Fibroblast of peridontal ligament (primary cell): ENCODE data around the gene MAN1A1.
"Not testable (repeated sequence)": the region's sequence is repeated elsewhere in the genome, so short reads cannot be mapped to it uniquely, and the experiment has no call there.

ENCODE experiments used
- DNase-seq: peaks from one replicate; pipeline ENCODE4 v3.0.0-alpha.2; 2010; ENCODE audit errors: extremely low read depth

MAN1A1 gene

GRCh38 chr6:119349361-119350201 lies at the start of gene MAN1A1:
Gene MAN1A1, minus strand, starts transcription at chr6:119349761. Its CDS starts 696 bp downstream, at chr6:119349065.
- DNase-seq = peak; percentile 72

- DNase-seq = no peak
These were observed 45.6 kb upstream of the MAN1A1 start for GRCh38 chr6:119395192-119395591.

DNA sequence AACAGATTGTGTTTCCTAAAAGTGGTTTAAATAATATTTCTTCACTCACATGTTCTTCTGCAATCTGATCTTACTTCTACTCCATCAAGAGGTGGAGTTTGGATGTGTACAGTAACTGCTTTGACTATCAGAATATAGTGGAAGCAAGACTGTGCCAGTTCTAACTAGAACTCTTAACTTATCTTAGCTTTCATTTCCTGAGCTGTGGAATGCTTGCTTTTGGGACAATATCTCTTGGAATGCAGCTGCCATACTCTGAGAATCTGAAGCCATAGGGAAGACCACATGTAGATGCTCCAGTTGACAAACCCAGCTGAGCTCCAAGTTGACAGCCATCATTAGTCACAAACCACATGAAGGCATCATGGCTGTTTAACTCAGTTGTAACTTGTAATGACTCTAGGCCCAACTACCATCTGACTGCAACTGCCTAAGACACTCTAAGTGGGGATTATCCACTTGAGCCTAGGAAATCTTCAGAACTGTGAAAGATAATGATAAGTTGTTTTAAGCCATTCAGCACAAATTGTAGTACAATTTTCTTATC lies 40.8 kb upstream of the MAN1A1 start:
- peak; percentile 5 for DNase-seq

GRCh38 chr6:119385994-119386393 lies 36.4 kb upstream of the MAN1A1 start:
- DNase-seq = no peak

DNA sequence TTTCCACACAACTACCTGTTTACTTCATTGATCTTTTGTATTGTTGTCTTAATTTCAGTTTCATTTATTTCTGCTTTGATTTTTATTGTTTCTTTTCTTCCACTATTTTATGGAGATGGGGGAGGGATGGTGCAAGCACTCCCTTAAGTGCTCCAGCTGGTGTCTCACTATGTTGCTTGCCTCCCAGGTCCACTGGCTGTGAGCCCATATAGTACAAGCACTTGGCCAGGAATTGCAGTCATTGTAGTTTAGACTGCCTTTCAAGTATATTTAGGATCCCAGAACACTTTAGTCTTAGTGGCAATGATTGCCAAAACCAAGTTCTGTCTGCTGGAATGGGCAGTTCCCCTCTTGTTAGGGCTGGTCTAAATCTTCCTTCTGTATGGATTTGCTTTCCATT lies 34.9 kb upstream of the MAN1A1 start:
- peak; percentile 39 for DNase-seq

GRCh38 chr6:119379809-119380208 lies 30.2 kb upstream of the MAN1A1 start:
- no peak for DNase-seq

- not testable (repeated sequence) for DNase-seq
These were observed 27.5 kb upstream of the MAN1A1 start for GRCh38 chr6:119377043-119377442.

GRCh38 chr6:119370080-119370479 lies 20.5 kb upstream of the MAN1A1 start:
- DNase-seq = no peak

- DNase-seq = no peak
These were observed 19.4 kb upstream of the MAN1A1 start for GRCh38 chr6:119368921-119369320.

DNA sequence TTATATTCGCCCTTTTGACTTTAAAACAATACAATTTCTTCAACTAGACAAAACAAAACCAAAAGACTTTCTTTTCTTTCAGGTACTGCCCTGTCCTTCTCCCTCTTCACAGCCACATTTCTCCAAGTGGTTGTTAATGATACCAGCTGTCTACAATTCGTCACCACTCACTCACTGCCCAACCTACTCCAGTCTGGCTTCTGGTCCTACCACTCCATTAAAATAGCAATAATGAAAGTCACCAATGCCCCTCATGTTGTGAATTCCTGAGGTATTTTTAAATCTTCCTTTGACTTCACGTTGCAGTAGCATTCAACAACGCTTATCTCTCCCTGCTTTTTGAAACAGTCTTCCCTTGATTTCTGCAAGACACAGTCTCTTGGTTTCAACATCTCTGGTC lies 11.6 kb upstream of the MAN1A1 start:
- DNase-seq = no peak

DNA sequence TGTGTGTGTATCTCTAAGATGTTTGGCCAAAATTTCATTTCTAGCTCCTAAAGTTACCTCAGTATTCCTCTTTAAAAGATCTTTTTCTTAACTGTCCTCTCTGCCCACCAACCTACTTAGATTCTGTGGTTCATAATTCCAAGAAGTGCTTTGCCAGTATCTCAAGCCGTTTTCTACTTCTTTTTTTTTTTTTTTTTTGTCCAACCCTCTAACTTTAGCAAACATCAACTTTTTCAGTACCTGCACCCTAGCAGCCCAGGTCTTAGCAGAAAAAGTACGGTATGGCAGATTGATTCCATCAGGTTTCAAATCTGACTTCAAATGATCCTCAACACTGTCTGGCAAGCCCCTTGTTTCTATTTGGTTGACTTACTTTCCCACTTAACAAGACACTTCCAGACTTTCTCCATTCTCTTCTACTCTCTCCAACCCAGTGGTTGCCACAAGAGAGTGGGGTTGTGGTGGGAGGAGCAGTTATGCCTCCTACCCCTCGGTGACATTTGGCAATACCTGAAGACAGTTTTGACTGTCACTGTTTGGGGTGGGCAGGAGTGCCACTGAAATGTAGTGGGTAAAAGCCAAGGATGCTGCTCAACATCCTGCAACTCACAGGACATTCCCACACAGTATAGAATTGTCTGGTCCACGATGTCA lies 10.8 kb upstream of the MAN1A1 start:
- DNase-seq = no peak

- no peak for DNase-seq
These were observed 6.3 kb upstream of the MAN1A1 start for GRCh38 chr6:119355890-119356289.

DNA sequence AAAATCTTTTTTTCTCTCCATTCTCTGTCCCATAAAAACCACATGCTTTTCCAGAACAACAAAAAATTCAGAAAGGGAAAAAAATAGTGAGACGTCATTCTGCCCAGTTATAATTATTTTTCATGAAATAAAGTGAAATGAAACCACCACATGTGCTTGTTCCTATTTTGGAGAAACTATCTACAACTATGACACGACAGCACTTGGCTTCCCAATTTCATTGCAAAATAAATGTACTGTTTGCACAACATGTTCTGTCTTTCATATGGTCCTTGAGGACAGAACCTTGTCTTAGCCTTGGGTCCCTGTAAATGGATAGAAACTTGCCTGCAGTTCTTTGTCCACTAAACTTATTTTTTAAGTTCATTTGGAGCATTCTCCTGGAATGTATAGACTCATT lies 5.6 kb upstream of the MAN1A1 start:
- DNase-seq = peak; percentile 40

DNA sequence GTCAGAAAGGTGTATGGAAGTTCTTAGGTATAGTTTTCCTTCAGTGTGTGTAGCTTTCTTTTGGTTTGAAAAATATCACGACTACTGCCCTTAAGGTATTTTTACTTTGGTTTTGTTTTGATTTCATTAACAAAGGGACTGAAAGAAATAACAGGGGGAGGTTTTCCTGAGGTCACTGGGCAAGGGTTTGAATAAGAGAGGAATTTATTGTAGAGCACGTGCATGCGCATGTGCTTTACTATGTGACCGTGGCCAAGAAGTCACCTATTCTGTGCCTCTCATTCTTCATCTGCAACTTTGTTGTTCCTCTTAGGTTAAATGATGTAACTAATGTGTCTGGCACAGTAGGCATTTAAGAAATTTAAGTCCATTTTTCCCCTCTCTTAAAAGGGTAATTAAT lies 4.1 kb upstream of the MAN1A1 start:
- DNase-seq = no peak

GRCh38 chr6:119352001-119352400 lies 2.4 kb upstream of the MAN1A1 start:
- DNase-seq = no peak

- DNase-seq = peak; percentile 80
These were observed 1.4 kb upstream of the MAN1A1 start for GRCh38 chr6:119350952-119351372.

DNA sequence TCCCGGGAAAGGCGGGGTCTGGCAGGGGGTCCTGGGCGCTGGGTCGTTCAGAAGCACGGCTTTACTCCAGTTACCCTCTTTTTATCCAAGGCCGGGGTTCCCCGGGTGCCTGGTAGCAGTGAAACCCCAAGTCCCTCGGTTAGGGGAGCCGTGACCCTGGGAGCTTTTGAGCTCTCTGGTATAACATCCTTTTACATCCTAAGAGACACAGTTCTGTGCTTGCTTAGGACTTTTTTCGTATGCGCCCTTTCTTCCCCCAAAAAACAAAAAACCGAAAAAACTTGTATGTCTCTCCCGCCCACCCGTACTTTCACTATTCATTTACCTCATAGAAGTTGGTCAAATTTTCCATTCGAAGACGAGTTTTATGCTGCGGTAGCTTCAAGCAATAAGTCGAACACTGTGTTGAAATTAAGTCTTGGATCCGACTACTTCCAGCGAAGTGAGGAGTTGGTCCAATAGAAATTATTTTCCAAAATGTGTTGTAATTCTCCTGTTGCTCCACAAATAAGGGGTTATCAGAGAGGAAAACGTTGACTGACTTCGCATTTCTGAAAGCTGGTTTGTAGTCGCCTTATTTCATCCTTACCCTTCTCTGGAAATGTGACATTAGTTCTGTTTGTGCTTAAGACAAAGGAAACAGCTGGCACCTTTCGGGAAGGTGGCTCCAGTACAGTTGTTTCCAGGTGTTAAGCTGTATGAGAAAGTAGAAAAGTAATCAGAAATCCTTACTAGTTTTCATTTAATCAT lies 816 bp upstream of the MAN1A1 start:
- DNase-seq = peak; percentile 85

DNA sequence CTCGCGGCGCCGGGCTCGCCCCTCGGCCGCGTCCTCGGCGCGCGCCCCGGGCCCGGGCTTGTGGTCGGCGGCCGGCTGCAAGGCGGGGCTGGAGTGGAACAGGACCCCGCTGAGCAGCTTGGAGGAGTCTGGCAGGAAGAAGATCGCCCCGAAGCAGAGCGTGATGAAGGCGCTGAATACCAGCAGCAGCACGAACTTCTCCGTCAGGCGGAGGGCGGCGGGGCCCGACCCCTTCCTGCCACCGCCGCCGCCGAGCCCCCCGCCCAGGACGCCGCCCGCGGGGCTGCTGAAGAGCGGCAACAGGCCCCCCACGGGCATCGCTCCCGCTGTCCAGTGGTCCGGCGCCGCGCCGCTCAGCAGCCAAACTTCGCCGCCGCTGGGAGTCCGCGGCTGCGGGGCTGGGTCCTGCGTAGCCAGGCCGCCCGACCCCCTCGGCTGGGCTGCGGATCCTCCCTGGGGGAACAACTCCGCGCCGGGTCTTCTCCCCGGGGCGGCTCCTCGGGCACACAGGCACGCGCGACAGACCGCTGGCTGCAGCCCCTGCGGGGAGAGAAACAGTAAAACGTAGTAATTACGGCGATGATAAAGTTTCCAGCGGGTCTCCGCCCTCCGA lies 707 bp downstream of the MAN1A1 start:
- peak; percentile 45 for DNase-seq

DNA sequence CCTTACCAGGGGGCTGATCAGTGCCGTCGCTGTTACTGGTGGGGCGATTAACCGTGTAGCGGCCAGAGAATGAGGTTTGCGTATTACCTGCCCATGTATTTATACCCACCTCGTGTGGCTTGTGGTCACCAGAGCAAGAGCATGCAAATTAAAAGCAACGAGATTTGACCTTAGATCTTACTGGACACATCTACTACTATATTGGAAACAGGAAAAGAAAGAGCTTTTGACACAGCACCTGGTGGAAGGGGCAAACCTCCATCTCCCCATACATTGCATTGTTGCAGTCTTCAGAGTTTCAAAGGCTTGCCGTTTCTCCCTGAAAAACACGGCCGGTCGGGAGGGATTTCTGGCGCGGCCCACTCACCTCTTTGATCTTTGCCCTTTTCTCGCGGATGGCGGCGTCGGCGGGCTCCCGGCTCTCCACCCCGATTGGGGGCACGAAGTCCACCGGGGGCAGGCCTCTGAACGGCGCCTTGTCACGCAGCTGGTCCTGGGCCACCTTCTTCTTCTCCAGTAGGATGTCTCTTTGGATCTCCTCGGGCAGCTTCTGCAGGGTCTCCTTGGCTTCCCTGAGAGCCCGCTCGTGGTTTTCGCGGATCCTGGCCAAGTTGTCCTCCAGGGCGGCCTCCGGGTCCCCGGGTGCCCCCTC lies 1.3 kb downstream of the MAN1A1 start:
- no peak for DNase-seq

DNA sequence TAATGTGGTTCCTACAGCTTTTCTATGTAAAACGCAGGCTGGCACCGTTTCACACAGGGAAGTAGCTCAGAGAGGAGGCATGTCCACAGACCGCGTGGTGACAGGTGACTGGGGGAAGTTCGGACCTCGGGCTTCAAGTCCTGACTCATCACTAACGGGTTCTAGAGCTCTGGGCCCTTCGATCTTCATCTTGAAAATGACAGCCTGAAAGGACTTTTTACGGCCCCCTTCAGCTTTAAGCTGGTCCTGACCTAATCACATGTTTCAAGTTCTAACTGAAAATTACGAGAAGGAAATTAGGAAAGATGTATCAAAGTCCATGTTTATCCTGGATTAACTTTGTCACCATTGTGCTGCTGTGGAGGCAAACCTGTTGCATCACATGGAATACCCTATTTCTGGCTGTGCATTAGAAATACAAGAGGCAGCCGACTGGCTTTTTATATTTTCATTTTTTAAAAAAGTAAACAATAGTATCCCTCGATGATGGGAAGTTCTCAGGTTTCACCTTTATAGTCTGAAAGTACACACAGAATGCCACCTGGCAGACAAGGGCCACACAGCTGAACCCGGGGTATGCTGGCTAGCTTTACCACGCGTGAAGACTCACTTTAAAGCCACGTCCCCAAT lies 2.0 kb downstream of the MAN1A1 start:
- DNase-seq = no peak

DNA sequence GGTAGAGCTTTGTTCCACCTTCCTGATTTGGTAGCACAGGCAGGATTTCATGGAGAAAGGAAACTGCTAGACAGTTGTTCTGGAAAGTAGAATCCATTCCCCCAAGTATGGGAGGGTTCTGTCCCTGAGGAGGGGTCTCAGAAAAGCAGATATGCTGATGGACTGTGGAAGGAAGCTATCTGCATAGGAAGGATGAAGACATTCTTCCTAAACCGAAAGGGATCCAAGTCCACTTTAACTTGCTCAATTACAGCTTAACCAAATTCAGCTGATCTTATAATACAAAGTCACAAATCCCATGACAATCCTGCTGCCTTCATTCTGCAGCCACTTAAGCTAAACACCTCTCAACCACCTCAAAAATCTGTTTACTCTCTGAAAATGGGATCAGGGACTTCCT lies 2.6 kb downstream of the MAN1A1 start:
- DNase-seq = peak; percentile 40
